B cell (primary cell): ENCODE data around the gene MAT1A.

Experiments
- EZH2 ChIP-seq: IDR thresholded peaks from 2 replicates; pipeline ENCODE4 v1.6.1; 2012; ENCODE audit warnings: borderline replicate concordance, low read depth, mild to moderate bottlenecking, moderate library complexity, low read length; ENCODE audit not compliant: insufficient read depth, poor library complexity, severe bottlenecking
- TF ChIP-seq, protein P1 (sequence below): fragments of 200-600 bp; IDR thresholded peaks from one replicate; pipeline ENCODE4 v1.8.0; 2022; ENCODE audit warnings: antibody characterized with exemption, mild to moderate bottlenecking

GRCh38 chr10:80271416-80271815 is 18.0 kb downstream of the MAT1A start:
- no peak for TF ChIP-seq EZH2
- TF ChIP-seq, protein P1, sequence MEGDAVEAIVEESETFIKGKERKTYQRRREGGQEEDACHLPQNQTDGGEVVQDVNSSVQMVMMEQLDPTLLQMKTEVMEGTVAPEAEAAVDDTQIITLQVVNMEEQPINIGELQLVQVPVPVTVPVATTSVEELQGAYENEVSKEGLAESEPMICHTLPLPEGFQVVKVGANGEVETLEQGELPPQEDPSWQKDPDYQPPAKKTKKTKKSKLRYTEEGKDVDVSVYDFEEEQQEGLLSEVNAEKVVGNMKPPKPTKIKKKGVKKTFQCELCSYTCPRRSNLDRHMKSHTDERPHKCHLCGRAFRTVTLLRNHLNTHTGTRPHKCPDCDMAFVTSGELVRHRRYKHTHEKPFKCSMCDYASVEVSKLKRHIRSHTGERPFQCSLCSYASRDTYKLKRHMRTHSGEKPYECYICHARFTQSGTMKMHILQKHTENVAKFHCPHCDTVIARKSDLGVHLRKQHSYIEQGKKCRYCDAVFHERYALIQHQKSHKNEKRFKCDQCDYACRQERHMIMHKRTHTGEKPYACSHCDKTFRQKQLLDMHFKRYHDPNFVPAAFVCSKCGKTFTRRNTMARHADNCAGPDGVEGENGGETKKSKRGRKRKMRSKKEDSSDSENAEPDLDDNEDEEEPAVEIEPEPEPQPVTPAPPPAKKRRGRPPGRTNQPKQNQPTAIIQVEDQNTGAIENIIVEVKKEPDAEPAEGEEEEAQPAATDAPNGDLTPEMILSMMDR: no peak
